Endometrial microvascular endothelial cells (primary cell): Measurements from ENCODE around the gene ZIM2. TPM values are rescaled to one million over a fixed set of nuclear protein-coding genes. Genes with fewer than 3 reads are reported as not detected.

Experiments
- in situ Hi-C: cut with HindIII; loops from 2 replicates; pipeline ENCODE4 v1.10.0; 2017; ENCODE audit warnings: low sequenced_read_pairs, low pct_unique_long_range_greater_than_20kb; ENCODE audit errors: inconsistent ontology term
- total RNA-seq: library from RNA; depleted of rRNA; stranded (reverse); fragments of >200 nt; gene quantifications from one replicate; pipeline ENCODE4 v1.2.3, GENCODE V29; 2015; ENCODE audit errors: inconsistent ontology term

ZIM2 gene
- total RNA-seq, 1 donor from 2014 or later: not detected

DNA sequence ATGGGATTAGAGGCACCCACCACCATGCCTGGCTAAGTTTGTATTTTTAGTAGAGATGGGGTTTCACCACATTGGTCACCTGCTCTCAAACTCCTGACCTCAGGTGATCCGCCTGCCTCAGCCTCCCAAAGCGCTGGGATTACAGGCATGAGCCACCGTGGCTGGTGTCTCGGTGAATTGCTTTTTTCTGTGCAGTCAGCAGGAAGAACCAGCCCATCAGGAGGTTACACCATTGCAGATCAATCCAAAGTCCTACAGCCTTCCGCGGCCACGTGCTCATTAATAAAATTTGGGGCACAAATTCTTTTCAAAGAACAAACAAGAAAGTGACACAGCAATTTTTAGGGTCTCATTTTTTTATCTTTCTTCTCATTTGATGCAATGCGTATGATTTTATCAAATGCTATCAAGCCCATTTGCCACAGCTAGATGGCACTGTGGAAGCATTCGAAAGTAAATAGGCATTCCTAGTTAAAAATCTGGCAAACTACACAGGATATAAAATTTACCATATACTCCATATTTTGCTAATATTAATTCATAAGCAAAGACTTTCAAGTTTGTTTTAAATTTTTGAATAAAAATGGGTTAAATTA is 114.6 kb downstream of the ZIM2 start:
- in situ Hi-C loops: no loop called here

Other genes with a start within 250 kb of the ZIM2 start
- gene ZNF71, start 245.4 kb downstream of the ZIM2 start, total RNA-seq: 7.5 TPM
- 2.1 TPM for gene SMIM17, start 197.6 kb downstream of the ZIM2 start, total RNA-seq
- gene ZNF835, start 169.0 kb downstream of the ZIM2 start, total RNA-seq: not detected
- not detected for gene PEG3, start within 50 bp of the ZIM2 start, total RNA-seq